Left lung (tissue), 10 donors: ENCODE measurements around the gene CLDN14. TPM values are rescaled to one million over a fixed set of nuclear protein-coding genes. Genes with fewer than 3 reads are reported as not detected.

Experiments
- ATAC-seq: fragments of 200-7000 bp; cut with Tn5 transposase; one replicate; pipeline ENCODE4 v1.9.1; 2020; ENCODE audit warnings: moderate library complexity
- DNase-seq, 4 donors: peaks; one replicate each; pipeline ENCODE4 v3.0.0-alpha.2; 2013 to 2020
- H3K27ac ChIP-seq, 2 donors: fragments of 200-600 bp; sonication (generic) in 1 of 2; one replicate each; pipeline versions ENCODE4 v1.5.0 to v1.8.0; 2020 to 2021
- H3K27me3 ChIP-seq, 2 donors: fragments of 200-600 bp; sonication (generic) in 1 of 2; one replicate each; pipeline versions ENCODE4 v1.5.0 to v1.8.0; 2020 to 2021
- H3K36me3 ChIP-seq, 2 donors: fragments of 200-600 bp; sonication (generic) in 1 of 2; one replicate each; pipeline versions ENCODE4 v1.5.0 to v1.8.0; 2020 to 2021
- H3K4me1 ChIP-seq, 2 donors: fragments of 200-600 bp; one replicate each; pipeline ENCODE4 v1.8.0; 2021
- H3K4me3 ChIP-seq, 2 donors: fragments of 200-600 bp; sonication (generic) in 1 of 2; one replicate each; pipeline versions ENCODE4 v1.5.0 to v1.8.0; 2020 to 2021; ENCODE audit warnings: mild to moderate bottlenecking in 1 of 2
- H3K9me3 ChIP-seq, 2 donors: fragments of 200-600 bp; sonication (generic) in 1 of 2; one replicate each; pipeline versions ENCODE4 v1.5.0 to v1.8.0; 2020 to 2021
- intact Hi-C, 2 donors: fragments of 100-400 bp; cut with DNase I; formaldehyde crosslinking; loops; one replicate each; pipeline versions ENCODE4 v1.11.2 to v1.14.2; 2022
- polyA plus RNA-seq, 6 donors: library from polyadenylated mRNA; unstranded; fragments of 120-200 nt; gene quantifications; one replicate each; pipeline ENCODE4 v1.2.1, GENCODE V29; 2013; ENCODE audit not compliant: insufficient read length in 6 of 6
- total RNA-seq, 2 donors: library from RNA; stranded (reverse); fragmentation: NEBNext Ultra II Directional; extraction: Animal tissue kit (Norgen Biotek cat#: 25700); gene quantifications; one replicate each; pipeline ENCODE4 v1.2.1, GENCODE V29; 2021
- TF ChIP-seq, protein P1 (sequence below), 2 donors: fragments of 200-600 bp; sonication (generic) in 1 of 2; IDR thresholded peaks; one replicate each; pipeline versions ENCODE4 v1.5.0 to v1.8.0; 2021; ENCODE audit warnings: antibody characterized with exemption in 2 of 2
- donor health status: DM: no; HTN: yes; CAD: no.
- donor health status: DM: no; HTN: no; CAD: no.

CLDN14 gene
- total and polyA plus RNA-seq, 8 donors = 0.17 TPM; not detected in 7

DNA sequence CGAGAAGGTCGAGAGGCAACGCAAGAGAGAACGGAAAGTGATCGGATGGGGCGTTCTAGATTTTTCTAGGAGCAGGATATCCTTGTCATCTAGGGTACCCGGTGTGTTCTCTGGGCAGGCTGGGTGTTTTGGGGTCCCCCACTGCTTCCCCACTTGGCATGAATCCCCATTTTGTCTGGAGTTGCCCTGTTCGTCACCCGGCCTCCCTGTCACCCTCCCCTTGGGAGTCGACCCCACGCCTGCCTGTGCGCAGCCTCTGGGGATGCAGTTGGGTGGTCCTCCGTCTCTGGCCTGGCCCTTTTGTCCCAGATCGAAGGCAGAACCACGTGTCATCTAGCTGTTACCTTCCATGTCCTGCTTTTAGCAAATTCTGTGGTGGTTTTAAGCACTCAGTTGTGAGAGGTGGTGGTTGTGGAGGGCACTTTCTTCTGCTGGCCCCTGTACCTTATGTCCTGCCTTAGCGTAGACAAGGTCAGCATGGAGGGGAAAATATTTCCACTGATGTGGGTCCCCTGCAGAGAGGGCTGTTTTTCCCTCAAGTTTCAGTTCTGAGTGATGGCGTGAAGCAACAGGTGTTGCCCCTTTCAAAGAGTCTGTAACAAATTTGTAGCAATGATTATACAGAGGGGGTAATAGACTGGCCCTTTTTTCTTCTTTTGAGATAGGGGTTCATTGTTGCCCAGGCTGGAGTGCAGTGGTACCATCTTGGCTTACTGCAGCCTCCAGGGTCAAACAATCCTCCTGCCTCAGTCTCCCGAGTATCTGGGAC lies 59.2 kb downstream of the CLDN14 start:
- TF ChIP-seq, protein P1, sequence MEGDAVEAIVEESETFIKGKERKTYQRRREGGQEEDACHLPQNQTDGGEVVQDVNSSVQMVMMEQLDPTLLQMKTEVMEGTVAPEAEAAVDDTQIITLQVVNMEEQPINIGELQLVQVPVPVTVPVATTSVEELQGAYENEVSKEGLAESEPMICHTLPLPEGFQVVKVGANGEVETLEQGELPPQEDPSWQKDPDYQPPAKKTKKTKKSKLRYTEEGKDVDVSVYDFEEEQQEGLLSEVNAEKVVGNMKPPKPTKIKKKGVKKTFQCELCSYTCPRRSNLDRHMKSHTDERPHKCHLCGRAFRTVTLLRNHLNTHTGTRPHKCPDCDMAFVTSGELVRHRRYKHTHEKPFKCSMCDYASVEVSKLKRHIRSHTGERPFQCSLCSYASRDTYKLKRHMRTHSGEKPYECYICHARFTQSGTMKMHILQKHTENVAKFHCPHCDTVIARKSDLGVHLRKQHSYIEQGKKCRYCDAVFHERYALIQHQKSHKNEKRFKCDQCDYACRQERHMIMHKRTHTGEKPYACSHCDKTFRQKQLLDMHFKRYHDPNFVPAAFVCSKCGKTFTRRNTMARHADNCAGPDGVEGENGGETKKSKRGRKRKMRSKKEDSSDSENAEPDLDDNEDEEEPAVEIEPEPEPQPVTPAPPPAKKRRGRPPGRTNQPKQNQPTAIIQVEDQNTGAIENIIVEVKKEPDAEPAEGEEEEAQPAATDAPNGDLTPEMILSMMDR (IDR thresholded peaks at IDR 0.05) = no peak
- Histone ChIP-seq H3K9me3 (no peaks in the 10 kb centered on the region), H3K27me3 (no peaks in the 10 kb centered on the region), H3K27ac (no peak overlapping the region), H3K4me3 (no peak overlapping the region), H3K4me1 (no peaks in the 10 kb centered on the region), H3K36me3 (peaks cover 0 to 17% of the 10 kb centered on the region in 2 donors)
- intact Hi-C loops = no loop called here
- DNase-seq (no peak), ATAC-seq (no peak)

DNA sequence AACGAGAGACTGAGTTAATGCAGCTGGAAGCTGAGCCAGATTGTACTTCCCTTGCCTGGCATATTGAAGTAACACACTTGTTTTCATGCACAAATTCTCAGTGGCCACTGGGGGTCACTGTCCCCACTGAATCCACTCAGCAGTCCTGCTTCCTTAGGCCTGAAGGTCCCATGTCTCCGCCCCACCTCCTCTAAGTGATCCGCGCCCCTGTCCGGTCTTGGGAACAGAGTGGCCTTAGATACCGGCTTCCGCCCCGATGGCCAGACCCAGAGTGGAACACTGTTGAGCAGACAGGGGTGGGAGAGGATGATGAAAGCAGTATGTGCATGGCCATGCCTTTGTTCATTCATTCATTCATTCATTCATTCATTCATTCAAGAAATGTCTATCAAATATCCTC lies 59.9 kb downstream of the CLDN14 start:
- TF ChIP-seq, protein P1 (IDR thresholded peaks at IDR 0.05) = peak; percentile 64 to 71
- peak; percentile 97 for ATAC-seq
- peak in 3 of 4 donors; percentile 66 to 91 (median 74) for DNase-seq
- Histone ChIP-seq H3K36me3 (peaks cover 0 to 23% of the 10 kb centered on the region in 2 donors), H3K9me3 (no peaks in the 10 kb centered on the region), H3K4me3 (no peak overlapping the region), H3K27me3 (no peaks in the 10 kb centered on the region), H3K27ac (no peak overlapping the region), H3K4me1 (no peaks in the 10 kb centered on the region)
- intact Hi-C loops = no loop called here

DNA sequence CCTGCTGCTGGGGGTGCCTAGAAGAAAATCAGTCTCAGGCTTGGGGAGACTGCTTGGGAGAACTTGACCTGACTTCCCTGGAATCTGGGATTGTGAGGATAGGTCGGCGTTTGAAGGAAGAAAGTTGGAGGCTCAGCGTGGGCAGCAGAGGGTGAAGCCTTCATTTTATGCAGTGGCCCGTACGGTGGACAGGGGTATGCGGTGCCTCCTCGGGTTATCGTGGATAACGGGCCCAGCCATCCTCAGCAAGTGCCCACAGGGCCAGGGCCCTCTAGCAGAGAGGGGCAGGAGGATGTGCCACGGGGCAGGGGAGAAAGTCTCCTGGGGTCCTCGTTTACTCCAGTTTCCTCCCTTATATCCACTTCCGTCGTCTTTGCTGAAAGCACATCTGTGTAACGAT lies 60.7 kb downstream of the CLDN14 start:
- TF ChIP-seq, protein P1 (IDR thresholded peaks at IDR 0.05) = no peak
- H3K9me3 ChIP-seq = no peaks in the 10 kb centered on the region
- H3K36me3 ChIP-seq = peaks cover 0 to 27% of the 10 kb centered on the region in 2 donors
- intact Hi-C loops = no loop called here
- DNase-seq = no peak
- H3K4me3 ChIP-seq = no peak overlapping the region
- no peak overlapping the region for H3K27ac ChIP-seq
- ATAC-seq = no peak
- H3K4me1 ChIP-seq = no peaks in the 10 kb centered on the region
- no peaks in the 10 kb centered on the region for H3K27me3 ChIP-seq

DNA sequence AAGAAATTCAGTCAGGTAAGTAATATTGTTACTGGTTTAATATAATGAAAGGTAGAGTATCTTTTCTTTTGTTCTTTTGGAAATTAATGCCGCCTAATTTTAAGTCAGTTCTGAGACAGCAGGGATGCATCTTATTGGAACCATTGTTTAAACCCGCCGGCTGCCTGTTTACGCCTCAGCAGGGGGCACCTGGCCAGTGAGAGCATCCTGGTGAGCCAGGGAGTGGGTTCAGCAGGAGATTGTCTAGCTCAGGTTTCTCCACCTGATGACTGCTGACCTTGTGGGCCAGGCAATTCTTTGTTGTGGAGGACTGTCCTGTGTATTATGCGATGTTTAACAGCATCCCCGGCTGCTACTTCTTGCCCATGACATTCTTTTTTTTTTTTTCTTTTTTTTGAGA lies 64.5 kb downstream of the CLDN14 start:
- TF ChIP-seq, protein P1 (IDR thresholded peaks at IDR 0.05) = no peak
- Histone ChIP-seq H3K27ac (no peak overlapping the region), H3K9me3 (no peaks in the 10 kb centered on the region), H3K36me3 (peaks cover 0 to 60% of the 10 kb centered on the region in 2 donors), H3K4me1 (no peaks in the 10 kb centered on the region), H3K27me3 (no peaks in the 10 kb centered on the region), H3K4me3 (no peak overlapping the region)
- no peak for DNase-seq
- no peak for ATAC-seq
- intact Hi-C loops = no loop called here

DNA sequence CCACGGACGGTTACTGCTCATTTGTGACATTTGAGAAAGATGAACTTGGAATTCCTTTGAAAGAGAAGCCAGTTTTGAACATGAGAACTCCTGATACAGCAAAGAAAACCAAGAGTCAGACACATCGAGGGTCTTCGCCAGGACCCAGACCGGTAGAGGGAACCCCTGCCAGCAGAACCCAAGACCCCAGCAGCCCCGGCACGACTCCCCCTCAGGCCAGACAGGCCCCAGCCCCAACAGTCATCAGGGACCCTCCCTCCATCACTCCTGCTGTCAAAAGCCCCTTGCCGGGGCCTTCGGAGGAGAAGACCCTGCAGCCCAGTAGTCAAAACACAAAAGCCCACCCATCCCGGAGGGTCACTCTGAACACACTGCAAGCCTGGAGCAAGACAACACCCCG lies 67.0 kb downstream of the CLDN14 start:
- Histone ChIP-seq H3K4me1 (no peaks in the 10 kb centered on the region), H3K36me3 (peaks cover 0 to 58% of the 10 kb centered on the region in 2 donors), H3K27ac (no peak overlapping the region), H3K9me3 (no peaks in the 10 kb centered on the region), H3K27me3 (no peaks in the 10 kb centered on the region), H3K4me3 (no peak overlapping the region)
- TF ChIP-seq, protein P1 (IDR thresholded peaks at IDR 0.05) = no peak
- DNase-seq (no peak), ATAC-seq (no peak)
- intact Hi-C loops = no loop called here
